NK-92 (cell line): Measurements from ENCODE around the gene FAM174C.

Experiments used
- DNase-seq: peaks from one replicate; lab custom pipeline; 2025; ENCODE audit not compliant: unreplicated experiment; lab: John Stamatoyannopoulos, UW

The FAM174C gene

GRCh38 chr19:1249990-1250436, 25.3 kb upstream of the FAM174C start:
- DNase-seq = no peak

DNA sequence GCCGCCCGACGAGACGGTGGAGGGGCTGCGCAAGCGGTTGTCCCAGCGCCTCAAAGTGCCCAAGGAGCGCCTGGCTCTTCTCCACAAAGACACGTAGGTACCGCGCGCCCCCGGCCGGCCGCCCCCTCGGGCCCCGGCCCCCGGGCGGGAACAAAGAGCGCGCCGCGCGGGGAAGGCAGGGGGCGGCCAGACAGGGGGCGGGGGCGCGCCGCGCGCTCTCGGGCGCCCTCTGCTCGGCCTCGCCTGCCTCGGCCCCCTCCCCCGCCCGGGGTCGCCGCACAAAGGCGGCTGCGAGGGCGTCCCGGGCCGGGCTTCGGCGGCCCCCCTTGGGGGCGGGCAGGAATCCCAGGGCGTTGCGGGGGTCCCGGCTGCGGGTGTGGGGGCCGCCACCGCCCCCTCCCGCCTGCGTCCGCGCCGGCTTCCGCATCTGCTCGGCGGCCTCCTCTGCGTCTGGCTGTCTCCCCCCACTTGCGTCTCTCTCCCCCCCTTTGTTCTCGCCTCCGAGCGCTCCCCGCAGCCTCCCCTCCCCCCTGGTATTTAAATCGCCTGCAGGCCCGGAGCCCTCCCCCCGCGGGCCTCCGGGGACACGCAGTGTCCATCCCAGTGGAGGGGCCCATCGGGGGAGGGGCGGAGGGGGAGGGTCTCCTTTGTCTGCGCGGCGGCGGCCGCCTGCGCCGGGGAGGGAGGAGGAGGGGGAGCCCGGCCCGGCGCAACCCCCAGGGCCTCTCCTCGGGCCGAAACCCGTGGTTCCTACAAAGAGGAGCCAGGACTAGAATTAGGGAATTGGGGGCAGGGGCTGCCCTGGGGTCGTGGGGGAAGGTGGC, 24.7 kb upstream of the FAM174C start:
- no peak for DNase-seq

- DNase-seq = no peak
These were observed 23.8 kb upstream of the FAM174C start for GRCh38 chr19:1251330-1252220.

GRCh38 chr19:1252221-1252820, 23.0 kb upstream of the FAM174C start:
- DNase-seq = no peak

- DNase-seq = no peak
These were observed 22.4 kb upstream of the FAM174C start for GRCh38 chr19:1252821-1253513.

DNA sequence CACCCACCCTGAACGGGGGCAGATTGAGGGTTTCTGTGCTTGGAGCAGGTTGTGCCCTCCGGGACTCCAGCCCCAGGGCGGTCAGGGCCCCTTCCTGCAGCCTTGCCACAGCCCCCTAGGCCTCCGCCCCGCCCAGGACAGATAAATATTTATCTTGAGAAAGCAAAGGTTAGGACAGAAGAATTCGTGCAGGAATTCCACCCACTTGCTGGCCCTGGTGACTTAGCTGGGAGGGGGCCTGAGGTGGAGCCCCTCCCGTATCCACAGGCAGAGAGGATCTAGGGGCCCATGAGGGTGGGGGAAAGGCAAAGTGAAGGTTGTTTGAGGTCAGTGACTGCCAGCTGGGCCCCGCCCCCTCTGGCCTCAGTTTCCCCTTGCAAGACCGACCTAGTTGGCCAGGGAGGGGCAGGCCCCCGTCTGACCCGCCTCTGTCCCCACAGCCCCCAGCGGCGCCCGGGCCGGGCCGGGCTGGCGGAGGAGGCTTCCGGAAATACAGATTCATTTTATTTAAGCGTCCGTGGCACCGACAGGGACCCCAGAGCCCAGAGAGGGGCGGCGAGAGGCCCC, 21.7 kb upstream of the FAM174C start:
- DNase-seq = no peak

DNA sequence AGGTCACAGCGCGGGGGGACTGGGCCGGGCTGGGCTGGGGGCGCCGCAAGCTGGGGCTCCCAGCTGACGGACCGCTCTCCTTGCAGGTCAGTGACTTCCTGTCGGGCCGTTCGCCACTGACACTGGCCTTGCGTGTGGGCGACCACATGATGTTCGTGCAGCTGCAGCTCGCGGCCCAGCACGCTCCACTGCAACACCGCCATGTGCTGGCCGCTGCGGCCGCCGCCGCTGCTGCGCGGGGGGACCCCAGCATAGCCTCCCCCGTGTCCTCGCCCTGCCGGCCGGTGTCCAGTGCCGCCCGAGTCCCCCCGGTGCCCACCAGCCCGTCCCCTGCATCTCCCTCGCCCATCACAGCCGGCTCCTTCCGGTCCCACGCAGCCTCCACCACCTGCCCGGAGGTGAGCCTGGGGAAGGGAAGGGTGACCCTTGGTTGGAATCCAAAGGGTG, 21.2 kb upstream of the FAM174C start:
- no peak for DNase-seq

DNA sequence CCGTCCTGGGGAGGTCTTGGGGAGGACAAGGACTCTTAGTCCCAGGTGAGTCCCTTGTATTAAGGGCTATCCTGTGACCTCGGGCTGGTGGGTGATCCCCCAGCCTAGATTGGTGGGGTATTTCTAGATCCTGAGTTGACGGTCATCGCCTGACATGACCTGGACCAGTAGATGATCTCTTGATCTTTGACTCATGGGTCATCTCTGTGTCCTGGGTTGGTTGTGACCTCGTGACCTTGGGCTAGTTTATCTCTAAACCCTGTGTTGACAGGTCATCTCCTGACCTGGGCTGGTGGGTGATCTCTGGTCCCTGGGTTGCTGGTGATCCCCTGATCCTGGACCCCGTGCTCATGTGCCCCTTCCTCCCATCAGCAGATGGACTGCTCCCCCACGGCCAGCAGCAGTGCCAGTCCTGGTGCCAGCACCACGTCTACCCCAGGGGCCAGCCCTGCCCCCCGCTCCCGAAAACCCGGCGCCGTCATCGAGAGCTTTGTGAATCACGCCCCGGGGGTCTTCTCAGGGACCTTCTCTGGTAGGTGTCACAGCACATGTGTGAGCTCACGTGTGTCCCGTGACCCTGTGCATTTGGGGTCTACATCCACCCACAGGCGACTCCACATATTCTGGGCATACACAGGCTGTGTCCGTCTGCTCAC, 20.7 kb upstream of the FAM174C start:
- no peak for DNase-seq

GRCh38 chr19:1255186-1256161, 19.9 kb upstream of the FAM174C start:
- DNase-seq = no peak

- DNase-seq = no peak
These were observed 18.5 kb upstream of the FAM174C start for GRCh38 chr19:1256646-1257474.

DNA sequence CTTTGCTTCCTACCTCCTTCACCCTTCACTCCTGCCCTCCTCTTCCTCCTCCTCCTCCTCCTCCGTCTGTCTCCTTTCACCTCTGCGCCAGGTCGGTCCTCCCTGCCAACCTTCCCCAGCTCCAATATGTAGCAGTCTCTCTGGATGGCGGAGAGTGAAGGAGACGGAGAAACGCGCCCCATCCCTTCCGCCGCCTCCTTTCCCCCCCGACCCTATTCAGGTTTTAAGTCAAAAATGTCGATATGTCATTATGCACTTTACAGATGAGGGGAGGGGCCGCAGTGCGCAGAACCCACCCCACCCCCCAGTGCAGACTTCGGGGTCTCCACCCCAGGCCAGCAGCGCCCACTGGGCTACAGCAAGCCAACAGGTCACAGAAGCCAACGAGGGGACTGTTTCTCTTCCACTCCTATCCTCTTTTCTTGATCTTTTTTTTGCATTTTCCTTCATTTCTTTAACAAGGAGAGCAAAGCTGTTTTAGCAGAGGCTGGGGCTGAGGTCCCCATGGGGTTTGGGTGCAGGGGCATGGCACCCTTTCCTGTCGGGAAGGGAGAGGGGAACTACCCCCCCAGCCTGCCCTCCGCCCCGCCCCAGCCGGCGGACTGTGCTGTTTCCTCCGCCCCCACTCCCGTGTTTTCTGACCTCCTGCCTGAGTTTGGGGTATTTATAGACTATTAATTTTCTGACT, 17.7 kb upstream of the FAM174C start:
- no peak for DNase-seq

DNA sequence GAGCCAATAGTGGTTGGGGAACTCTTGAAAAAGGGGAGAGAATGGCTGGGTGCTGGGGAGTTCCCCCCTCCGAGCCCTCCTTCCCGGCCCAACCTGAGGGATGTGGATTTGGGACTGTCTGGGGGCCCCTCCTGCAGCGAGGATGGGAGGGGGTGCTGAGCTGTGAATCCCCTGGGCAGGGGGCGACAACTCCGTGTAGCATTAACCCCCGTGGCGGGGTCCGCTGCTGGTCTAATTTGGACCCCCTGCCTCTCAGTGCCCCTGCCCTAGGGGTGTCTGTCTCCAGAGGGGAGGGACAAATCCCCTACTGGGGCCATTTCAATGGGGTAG, 17.2 kb upstream of the FAM174C start:
- DNase-seq = no peak

GRCh38 chr19:1258707-1259205, 16.6 kb upstream of the FAM174C start:
- DNase-seq = no peak

- DNase-seq = no peak
These were observed 16.0 kb upstream of the FAM174C start for GRCh38 chr19:1259206-1259875.

GRCh38 chr19:1259876-1260748, 15.2 kb upstream of the FAM174C start:
- DNase-seq = no peak
